OCI-LY7 (cell line): ENCODE measurements around the gene SNRPD2. TPM values are rescaled to one million over a fixed set of nuclear protein-coding genes. Genes with fewer than 3 reads are reported as not detected.

Experiments used
- BruUV-seq: library from RNA; stranded (reverse); fragments of 400-500 nt; replicated peaks from 2 replicates; lab custom pipeline; 2021; lab: Mats Ljungman, UMichigan
- CTCF ChIA-PET: fragments of 300-600 bp; sonication (Branson Sonifier 250); formaldehyde crosslinking; loops from one replicate; lab custom pipeline; 2022; ENCODE audit warnings: antibody characterized with exemption; ENCODE audit not compliant: unreplicated experiment; lab: Charles Lee
- POLR2A ChIA-PET: fragments of 300-600 bp; sonication (Branson Sonifier 250); formaldehyde crosslinking; loops from one replicate; lab custom pipeline; 2022; ENCODE audit warnings: antibody characterized with exemption; lab: Charles Lee
- DNase-seq: peaks from one replicate; pipeline ENCODE4 v3.0.0-alpha.2; 2015; ENCODE audit warnings: low spot score
- H2AFZ ChIP-seq: fragments of 200-600 bp; sonication (generic), shearing (Covaris generic); 2 replicates; pipeline ENCODE4 v1.6.1; 2014; ENCODE audit warnings: mild to moderate bottlenecking, antibody characterized with exemption, low read length, moderate library complexity
- H3K27ac ChIP-seq: fragments of 200-600 bp; sonication (generic); 2 replicates; pipeline ENCODE4 v1.5.1; 2014; ENCODE audit warnings: mixed run types, low read depth, mild to moderate bottlenecking, moderate library complexity, low read length, inconsistent platforms; ENCODE audit not compliant: poor library complexity, severe bottlenecking
- H3K36me3 ChIP-seq: fragments of 200-600 bp; sonication (generic); 2 replicates; pipeline ENCODE4 v1.6.1; 2014; ENCODE audit warnings: mild to moderate bottlenecking, antibody characterized with exemption, low read length, moderate library complexity, mixed read lengths; ENCODE audit not compliant: insufficient read depth
- H3K4me1 ChIP-seq: fragments of 200-600 bp; sonication (generic); 2 replicates; pipeline ENCODE4 v1.5.1; 2014; ENCODE audit warnings: mild to moderate bottlenecking, low read length; ENCODE audit not compliant: insufficient read depth, poor library complexity, severe bottlenecking
- H3K4me2 ChIP-seq: fragments of 200-600 bp; sonication (generic); 2 replicates; pipeline ENCODE4 v1.6.1; 2014; ENCODE audit warnings: mild to moderate bottlenecking, low read length
- H3K4me3 ChIP-seq: fragments of 200-600 bp; sonication (generic); 2 replicates; pipeline ENCODE4 v1.5.1; 2014; ENCODE audit warnings: mild to moderate bottlenecking, low read depth, low read length; ENCODE audit not compliant: poor library complexity, severe bottlenecking
- H3K79me2 ChIP-seq: fragments of 200-600 bp; sonication (generic); 2 replicates; pipeline ENCODE4 v1.6.1; 2016; ENCODE audit warnings: low read depth, mild to moderate bottlenecking, low read length, moderate library complexity, mixed read lengths; ENCODE audit not compliant: insufficient read depth
- H3K9me2 ChIP-seq: fragments of 200-600 bp; sonication (generic); 2 replicates; pipeline ENCODE4 v1.6.1; 2016; ENCODE audit warnings: mild to moderate bottlenecking, low read length, mixed read lengths; ENCODE audit not compliant: insufficient read depth
- H3K9me3 ChIP-seq: fragments of 200-600 bp; sonication (generic); 2 replicates; pipeline ENCODE4 v1.6.1; 2014; ENCODE audit warnings: mild to moderate bottlenecking, mixed run types, low read length, mixed read lengths
- H4K20me1 ChIP-seq: fragments of 200-600 bp; sonication (generic); 2 replicates; pipeline ENCODE4 v1.6.1; 2014; ENCODE audit warnings: mild to moderate bottlenecking, antibody characterized with exemption, low read length, moderate library complexity, mixed read lengths; ENCODE audit not compliant: insufficient read depth
- CTCF ChIP-seq: fragments of 200-600 bp; sonication (generic); conservative IDR thresholded peaks from 2 replicates; pipeline ENCODE4 v1.5.1; 2014; ENCODE audit warnings: mild to moderate bottlenecking, antibody characterized with exemption, low read length, moderate library complexity, mixed read lengths
- EZH2phosphoT487 ChIP-seq: fragments of 200-600 bp; sonication (generic); IDR thresholded peaks from 2 replicates; pipeline ENCODE4 v1.6.1; 2018; ENCODE audit warnings: low read depth, borderline replicate concordance, mild to moderate bottlenecking, mixed run types, antibody characterized with exemption, low read length, moderate library complexity, mixed read lengths
- intact Hi-C: fragments of 100-400 bp; cut with micrococcal nuclease; formaldehyde crosslinking; loops from one replicate; pipeline ENCODE4 v1.10.0; 2022; ENCODE audit not compliant: unreplicated experiment
- total RNA-seq, 2 experiments: library from RNA; depleted of rRNA in 1 of 2; stranded (reverse); fragments of >200 nt in 1 of 2; shearing (Covaris generic) in 1 of 2; gene quantifications; 2 replicates each; pipeline ENCODE4 v1.2.3, GENCODE V29; 2014 to 2022

SNRPD2 gene
- total RNA-seq, 2 experiments from 2014 or later, result 523 to 774 TPM

GRCh38 chr19:45643024-45643926 is 48.5 kb downstream of the SNRPD2 start:
- ChIA-PET POLR2A (interaction anchor here (0.7 kb wide), 1 partner anchor 576 kb away, joined by 3 read pairs; no protein-coding TSS in a partner anchor), CTCF (no interaction called here)
- no TSS peak for BruUV-seq
- peak overlapping the region; percentile 55 for H3K4me2 ChIP-seq
- no peak overlapping the region; the same call in 1 of the 2 replicates for H2AFZ ChIP-seq
- H3K79me2 ChIP-seq, result no peaks in the 10 kb centered on the region
- TF ChIP-seq EZH2phosphoT487 (no peak), CTCF (peak; percentile 99)
- H3K36me3 ChIP-seq, result no peaks in the 10 kb centered on the region
- H3K27ac ChIP-seq, result peak overlapping the region; percentile 86
- H3K4me1 ChIP-seq, result peaks cover 54% of the 10 kb centered on the region
- H3K4me3 ChIP-seq, result peak overlapping the region; percentile 3
- DNase-seq, result peak; percentile 90
- H3K9me2 ChIP-seq, result no peaks in the 10 kb centered on the region
- intact Hi-C loops, result loop anchor here (1.0 to 10.0 kb wide), 5 partner anchors 59 to 218 kb away; partner anchors contain the start of genes ERCC1, OPA3 and VASP
- H3K9me3 ChIP-seq, result no peaks in the 10 kb centered on the region
- H4K20me1 ChIP-seq, result no peaks in the 10 kb centered on the region

GRCh38 chr19:45641274-45642105 is 50.3 kb downstream of the SNRPD2 start:
- Histone ChIP-seq H3K9me2 (no peaks in the 10 kb centered on the region), H3K4me2 (peak overlapping the region; percentile 95), H3K27ac (peak overlapping the region; percentile 86), H2AFZ (peak overlapping the region; percentile 74), H3K9me3 (no peaks in the 10 kb centered on the region), H3K36me3 (no peaks in the 10 kb centered on the region), H3K79me2 (no peaks in the 10 kb centered on the region), H4K20me1 (no peaks in the 10 kb centered on the region), H3K4me3 (peak overlapping the region; percentile 73), H3K4me1 (peaks cover 54% of the 10 kb centered on the region)
- DNase-seq, result peak; percentile 97
- no peak for TF ChIP-seq EZH2phosphoT487
- no peak for TF ChIP-seq CTCF
- BruUV-seq, result TSS peak; percentile 93
- ChIA-PET POLR2A (interaction anchor here (0.6 to 1.5 kb wide), 8 partner anchors 11 to 128 kb away, joined by 3 to 5 read pairs (median 3); partner anchors contain the start of genes OPA3, QPCTL, SIX5 and SNRPD2), CTCF (interaction anchor here (0.5 to 1.2 kb wide), 5 partner anchors 26 to 50 kb away, joined by 3 to 4 read pairs (median 3); partner anchors contain the start of genes GIPR and SNRPD2)
- intact Hi-C loops, result loop anchor here (5.0 to 10.0 kb wide), 2 partner anchors 134 to 217 kb away; partner anchors contain the start of genes ERCC1 and VASP
